Ishikawa (cell line): ENCODE data around the gene HDAC8.

Experiments used
- CEBPB ChIP-seq: IDR thresholded peaks from 2 replicates; pipeline ENCODE4 v1.6.1; 2012
- EP300 ChIP-seq: IDR thresholded peaks from 2 replicates; pipeline ENCODE4 v1.6.1; 2012; ENCODE audit warnings: borderline replicate concordance
- FOXM1 ChIP-seq: IDR thresholded peaks from 2 replicates; pipeline ENCODE4 v1.6.1; 2012; ENCODE audit warnings: low read depth, borderline replicate concordance
- MAX ChIP-seq: IDR thresholded peaks from 2 replicates; pipeline ENCODE4 v1.6.1; 2012
- RAD21 ChIP-seq: IDR thresholded peaks from 2 replicates; pipeline ENCODE4 v1.6.1; 2012; ENCODE audit warnings: low read depth
- TCF12 ChIP-seq: IDR thresholded peaks from 2 replicates; pipeline ENCODE4 v1.6.1; 2012; ENCODE audit warnings: low read depth
- TEAD4 ChIP-seq: IDR thresholded peaks from 2 replicates; pipeline ENCODE4 v1.6.1; 2012
- TF ChIP-seq, protein P1 (sequence below): IDR thresholded peaks from 2 replicates; pipeline ENCODE4 v1.6.1; 2012; ENCODE audit warnings: low read depth, mild to moderate bottlenecking

DNA sequence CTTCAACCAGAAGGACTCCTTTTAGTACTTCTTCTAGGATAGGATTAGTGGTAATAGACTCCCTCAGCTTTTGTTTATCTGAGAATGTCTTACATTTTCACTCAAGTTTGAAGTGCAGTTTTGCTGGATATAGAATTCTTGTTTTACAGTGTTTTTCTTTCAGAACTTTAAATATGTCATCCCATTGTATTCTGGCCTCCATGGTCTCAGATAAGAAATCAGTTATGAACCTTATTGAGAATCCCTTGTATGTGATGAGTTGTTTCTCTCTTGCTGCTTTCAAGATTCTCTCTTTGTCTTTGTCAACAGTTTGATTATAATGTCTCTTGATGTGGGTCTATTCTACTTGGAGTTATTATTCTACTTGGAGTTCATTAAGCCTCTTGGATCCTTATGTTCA, 150.8 kb downstream of the HDAC8 start:
- TF ChIP-seq EP300 (no peak), TCF12 (no peak), CEBPB (no peak), TEAD4 (no peak), MAX (no peak), FOXM1 (no peak), RAD21 (no peak)
- TF ChIP-seq, protein P1, sequence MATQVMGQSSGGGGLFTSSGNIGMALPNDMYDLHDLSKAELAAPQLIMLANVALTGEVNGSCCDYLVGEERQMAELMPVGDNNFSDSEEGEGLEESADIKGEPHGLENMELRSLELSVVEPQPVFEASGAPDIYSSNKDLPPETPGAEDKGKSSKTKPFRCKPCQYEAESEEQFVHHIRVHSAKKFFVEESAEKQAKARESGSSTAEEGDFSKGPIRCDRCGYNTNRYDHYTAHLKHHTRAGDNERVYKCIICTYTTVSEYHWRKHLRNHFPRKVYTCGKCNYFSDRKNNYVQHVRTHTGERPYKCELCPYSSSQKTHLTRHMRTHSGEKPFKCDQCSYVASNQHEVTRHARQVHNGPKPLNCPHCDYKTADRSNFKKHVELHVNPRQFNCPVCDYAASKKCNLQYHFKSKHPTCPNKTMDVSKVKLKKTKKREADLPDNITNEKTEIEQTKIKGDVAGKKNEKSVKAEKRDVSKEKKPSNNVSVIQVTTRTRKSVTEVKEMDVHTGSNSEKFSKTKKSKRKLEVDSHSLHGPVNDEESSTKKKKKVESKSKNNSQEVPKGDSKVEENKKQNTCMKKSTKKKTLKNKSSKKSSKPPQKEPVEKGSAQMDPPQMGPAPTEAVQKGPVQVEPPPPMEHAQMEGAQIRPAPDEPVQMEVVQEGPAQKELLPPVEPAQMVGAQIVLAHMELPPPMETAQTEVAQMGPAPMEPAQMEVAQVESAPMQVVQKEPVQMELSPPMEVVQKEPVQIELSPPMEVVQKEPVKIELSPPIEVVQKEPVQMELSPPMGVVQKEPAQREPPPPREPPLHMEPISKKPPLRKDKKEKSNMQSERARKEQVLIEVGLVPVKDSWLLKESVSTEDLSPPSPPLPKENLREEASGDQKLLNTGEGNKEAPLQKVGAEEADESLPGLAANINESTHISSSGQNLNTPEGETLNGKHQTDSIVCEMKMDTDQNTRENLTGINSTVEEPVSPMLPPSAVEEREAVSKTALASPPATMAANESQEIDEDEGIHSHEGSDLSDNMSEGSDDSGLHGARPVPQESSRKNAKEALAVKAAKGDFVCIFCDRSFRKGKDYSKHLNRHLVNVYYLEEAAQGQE = no peak
